Endothelial cell of umbilical vein (primary cell): ENCODE results near the gene TAPBPL. TPM values are rescaled to one million over a fixed set of nuclear protein-coding genes. Genes with fewer than 3 reads are reported as not detected.
"Not testable (repeated sequence)": the region's sequence is repeated elsewhere in the genome, so short reads cannot be mapped to it uniquely, and the experiment has no call there.

Experiments
- BruUV-seq: library from RNA; stranded (reverse); fragments of 400-500 nt; replicated peaks from 2 replicates; lab custom pipeline; 2021; lab: Mats Ljungman, UMichigan
- CTCF ChIA-PET: fragments of 300-600, 350-600 bp; sonication (Branson Sonifier 250); formaldehyde crosslinking; loops from one replicate; lab custom pipeline; 2021; ENCODE audit warnings: antibody characterized with exemption, inconsistent platforms; lab: Charles Lee
- POLR2A ChIA-PET: fragments of 300-600, 350-600 bp; sonication (Branson Sonifier 250); formaldehyde crosslinking; loops from one replicate; lab custom pipeline; 2021; ENCODE audit warnings: antibody characterized with exemption, inconsistent platforms; lab: Charles Lee
- DNase-seq: peaks from one replicate; pipeline ENCODE4 v3.0.0-alpha.2; 2011; ENCODE audit warnings: low read depth, low spot score
- FAIRE-seq: peaks from 2 replicates; lab custom pipeline; 2011; peaks lifted over from hg19 to GRCh38; lab: Jason Lieb, UNC
- H2AFZ ChIP-seq: 2 replicates; pipeline ENCODE4 v1.6.0; 2012; ENCODE audit warnings: low read depth, low read length, control low read depth, inconsistent platforms
- H3K27ac ChIP-seq: 2 replicates; pipeline ENCODE4 v1.5.1; 2011; ENCODE audit warnings: low read depth, mild to moderate bottlenecking, control low read depth, low read length, moderate library complexity; ENCODE audit not compliant: insufficient read depth
- H3K27me3 ChIP-seq, 2 experiments: 2 replicates each; pipeline versions ENCODE4 v1.6.0 to v1.6.1; 2011; ENCODE audit warnings: low read length in 2 of 2, mixed read lengths in 1 of 2; ENCODE audit not compliant: control insufficient read depth in 2 of 2, insufficient read depth in 2 of 2
- H3K36me3 ChIP-seq, 2 experiments: 2 replicates in 1 of 2; 3 replicates in 1 of 2; pipeline ENCODE4 v1.5.1; 2011; ENCODE audit warnings: low read length in 2 of 2, mild to moderate bottlenecking in 1 of 2, moderate library complexity in 1 of 2; ENCODE audit not compliant: control insufficient read depth in 2 of 2, insufficient read depth in 2 of 2; ENCODE audit errors: extremely low read depth in 1 of 2
- H3K4me1 ChIP-seq: 3 replicates; pipeline ENCODE4 v1.5.1; 2011; ENCODE audit warnings: mild to moderate bottlenecking, low read length; ENCODE audit not compliant: control insufficient read depth, insufficient read depth; ENCODE audit errors: extremely low read depth
- H3K4me2 ChIP-seq: 2 replicates; pipeline ENCODE4 v1.6.1; 2011; ENCODE audit warnings: low read length, control low read depth, mixed read lengths; ENCODE audit not compliant: insufficient read depth
- H3K4me3 ChIP-seq, 3 experiments: fragments of 200-600 bp in 1 of 3; sonication (generic), shearing (Covaris generic) in 1 of 3; replicated peaks in 1 of 3; 2 replicates each; pipeline ENCODE4 v1.5.1; 2011 to 2016; ENCODE audit warnings: control low read depth in 3 of 3, low read length in 3 of 3, mild to moderate bottlenecking in 2 of 3, inconsistent platforms in 1 of 3, low read depth in 1 of 3, moderate library complexity in 1 of 3; ENCODE audit not compliant: insufficient read depth in 1 of 3
- H3K79me2 ChIP-seq: 2 replicates; pipeline ENCODE4 v1.6.0; 2012; ENCODE audit warnings: low read length, inconsistent platforms; ENCODE audit not compliant: control insufficient read depth, insufficient read depth
- H3K9ac ChIP-seq: replicated peaks from 2 replicates; pipeline ENCODE3; 2011; ENCODE audit warnings: low read length, control low read depth; ENCODE audit not compliant: insufficient read depth; ENCODE audit errors: extremely low read depth
- H3K9me1 ChIP-seq: replicated peaks from 3 replicates; pipeline ENCODE4 v1.6.0; 2011; ENCODE audit warnings: mild to moderate bottlenecking, low read length; ENCODE audit not compliant: control insufficient read depth, insufficient read depth; ENCODE audit errors: extremely low read depth
- H3K9me3 ChIP-seq: replicated peaks from 2 replicates; pipeline ENCODE4 v1.5.1; 2012; ENCODE audit warnings: low read length, inconsistent platforms; ENCODE audit not compliant: control insufficient read depth, insufficient read depth
- H4K20me1 ChIP-seq: replicated peaks from 2 replicates; pipeline ENCODE3; 2011; ENCODE audit warnings: mild to moderate bottlenecking, low read length; ENCODE audit not compliant: control insufficient read depth, insufficient read depth; ENCODE audit errors: extremely low read depth
- dilution Hi-C: fragments of 300-500 bp; cut with MboI; formaldehyde crosslinking; loops from one replicate; pipeline ENCODE4 v1.15.0; 2019; ENCODE audit warnings: low sequenced_read_pairs; ENCODE audit not compliant: extremely low pct_ligation_motif_present
- intact Hi-C: fragments of 100-400 bp; cut with micrococcal nuclease; formaldehyde crosslinking; loops from one replicate; pipeline ENCODE4 v1.10.0; 2022
- polyA plus RNA-seq, 4 experiments: library from polyadenylated mRNA; depleted of rRNA in 3 of 4; stranded (reverse) in 3 of 4; unstranded in 1 of 4; fragments of >200 nt; gene quantifications; 2 replicates each; pipeline versions ENCODE4 v1.2.1 to v1.2.3, GENCODE V29; 2011 to 2012; ENCODE audit warnings: missing spikeins in 1 of 4
- total RNA-seq: library from RNA; stranded (reverse); gene quantifications from 2 replicates; pipeline ENCODE4 v1.2.3, GENCODE V29; 2021

TAPBPL gene
- total and polyA plus RNA-seq, 2 donors (not counting 3 experiments of a cell fraction or from before 2014, with no cell fraction given): 11.7 to 28.6 TPM

DNA sequence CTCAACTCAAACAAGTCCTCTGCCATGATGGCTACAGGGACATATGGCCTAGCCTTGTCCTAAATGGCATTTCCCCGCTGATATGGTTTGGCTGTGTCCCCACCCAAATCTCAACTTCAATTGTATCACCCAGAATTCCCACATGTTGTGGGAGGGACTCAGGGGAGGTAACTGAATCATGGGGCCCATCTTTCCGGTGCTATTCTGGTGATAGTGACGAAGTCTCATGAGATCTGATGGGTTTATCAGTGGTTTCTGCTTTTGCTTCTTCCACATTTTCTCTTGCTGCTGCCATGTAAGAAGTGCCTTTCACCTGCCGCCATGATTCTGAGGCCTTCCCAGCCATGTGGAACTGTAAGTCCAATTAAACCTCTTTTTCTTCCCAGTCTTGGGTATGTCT lies 14.9 kb downstream of the TAPBPL start:
- H3K27ac ChIP-seq, H3K4me2 ChIP-seq, DNase-seq, H3K4me3 ChIP-seq, H3K36me3 ChIP-seq, H3K9me3 ChIP-seq, H3K79me2 ChIP-seq, FAIRE-seq, POLR2A ChIA-PET, H4K20me1 ChIP-seq, BruUV-seq, dilution Hi-C loops, H2AFZ ChIP-seq, H3K27me3 ChIP-seq, H3K9ac ChIP-seq, H3K9me1 ChIP-seq: not testable (repeated sequence)
- H3K4me1 ChIP-seq: peaks cover 27% of the 10 kb centered on the region
- CTCF ChIA-PET: interaction anchor here (2.1 to 2.9 kb wide), 5 partner anchors 42 to 182 kb away, joined by 9 to 147 read pairs (median 40); no protein-coding TSS in a partner anchor
- intact Hi-C loops: loop anchor here (5.0 kb wide), 1 partner anchor 129 kb away; no protein-coding TSS in a partner anchor

DNA sequence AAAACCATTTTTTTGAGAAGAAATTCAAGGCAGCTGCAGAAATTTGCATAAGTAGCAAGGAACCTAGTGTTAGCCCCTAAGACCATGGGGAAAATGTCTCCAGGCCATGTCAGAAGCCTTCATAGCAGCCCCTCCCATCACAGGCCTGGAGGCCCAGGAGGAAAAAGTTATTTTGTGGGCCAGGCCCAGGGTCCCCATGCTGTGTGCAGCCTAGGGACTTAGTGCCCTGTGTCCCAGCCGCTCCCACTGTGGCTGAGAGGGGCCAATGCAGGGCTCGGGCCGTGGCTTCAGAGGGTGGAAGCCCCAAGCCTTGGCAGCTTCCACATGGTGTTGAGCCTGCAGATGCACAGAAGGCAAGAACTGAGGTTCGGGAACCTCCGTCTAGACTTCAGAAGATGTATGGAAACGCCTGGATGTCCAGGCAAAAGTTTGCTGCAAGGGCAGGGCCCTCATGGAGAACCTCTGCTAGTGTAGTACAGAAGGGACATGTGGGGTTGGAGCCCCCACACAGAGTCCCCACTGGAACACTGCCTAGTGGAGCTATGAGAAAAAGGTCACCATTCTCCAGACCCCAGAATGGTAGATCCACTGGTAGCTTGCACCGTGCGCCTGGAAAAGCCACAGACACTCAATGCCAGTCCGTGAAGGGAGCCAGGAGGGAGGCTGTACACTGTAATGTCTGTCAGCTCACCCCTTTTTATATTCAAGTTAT lies 15.9 kb downstream of the TAPBPL start:
- ChIA-PET POLR2A (interaction anchor here (0.7 kb wide), 1 partner anchor 377 kb away, joined by 3 read pairs; no protein-coding TSS in a partner anchor), CTCF (interaction anchor here (5.2 kb wide), 1 partner anchor 71 kb away, joined by 33 read pairs; no protein-coding TSS in a partner anchor)
- H3K27me3 ChIP-seq, H3K36me3 ChIP-seq, H3K27ac ChIP-seq, DNase-seq, H3K4me2 ChIP-seq, FAIRE-seq, H3K9ac ChIP-seq, H3K9me3 ChIP-seq, H3K4me3 ChIP-seq, H2AFZ ChIP-seq, BruUV-seq, H3K9me1 ChIP-seq, dilution Hi-C loops, H4K20me1 ChIP-seq, H3K79me2 ChIP-seq: not testable (repeated sequence)
- intact Hi-C loops: loop anchor here (5.0 kb wide), 1 partner anchor 130 kb away; no protein-coding TSS in a partner anchor
- H3K4me1 ChIP-seq: peaks cover 23% of the 10 kb centered on the region
